ENCODE results near the gene DNAJC4. TPM values are rescaled to one million over a fixed set of nuclear protein-coding genes. Genes with fewer than 3 reads are reported as not detected.

The DNAJC4 gene
- total and polyA plus RNA-seq, 9 of the 15 experiments (the other 6 are each of a cell fraction or from before 2014, with no cell fraction given) = 4.0 to 32.6 (median 19.9) TPM

- no peak for TF ChIP-seq ZNF324 (CRISPR knock-in tag; IDR thresholded peaks at IDR 0.05)
- no peak for TF ChIP-seq ZC3H4 (CRISPR knock-in tag; IDR thresholded peaks at IDR 0.05; ENCODE audit: borderline replicate concordance)
- TF ChIP-seq POLR2H (tag; IDR thresholded peaks at IDR 0.05; ENCODE audit: low read depth) = no peak
- no peak for TF ChIP-seq ETS1 (conservative IDR thresholded peaks at IDR 0.05; ENCODE audit: control insufficient read depth, low read depth, low read length)
- TF ChIP-seq E2F5 (CRISPR knock-in tag; IDR thresholded peaks at IDR 0.05) = no peak
- no peak for TF ChIP-seq MED1 (CRISPR knock-in tag; IDR thresholded peaks at IDR 0.05; ENCODE audit: borderline replicate concordance)
- no peak for TF ChIP-seq TAF9B (IDR thresholded peaks at IDR 0.05; ENCODE audit: partially characterized antibody)
- no peak for TF ChIP-seq CEBPG (CRISPR knock-in tag; IDR thresholded peaks at IDR 0.05)
- TF ChIP-seq CEBPG (tag; conservative IDR thresholded peaks at IDR 0.05 in 1 of 2, IDR thresholded peaks at IDR 0.05 in 1 of 2) = no peak
- no peak for TF ChIP-seq EZH2 (IDR thresholded peaks at IDR 0.05; ENCODE audit: borderline replicate concordance, low read depth, low read length)
- TF ChIP-seq ATF6 (CRISPR knock-in tag; IDR thresholded peaks at IDR 0.05) = no peak
- no peak for TF ChIP-seq HES1 (IDR thresholded peaks at IDR 0.05; ENCODE audit: low read depth)
- no peak for TF ChIP-seq GMEB1 (CRISPR knock-in tag; IDR thresholded peaks at IDR 0.05)
- no peak for TF ChIP-seq CHCHD3 (CRISPR knock-in tag; IDR thresholded peaks at IDR 0.05)
- no peak for TF ChIP-seq ETS2 (tag; IDR thresholded peaks at IDR 0.05; ENCODE audit: borderline replicate concordance, poor library complexity, severe bottlenecking)
- TF ChIP-seq TAF15 (IDR thresholded peaks at IDR 0.05; ENCODE audit: low read depth, low read length) = no peak
- TF ChIP-seq SMARCA4 (IDR thresholded peaks at IDR 0.05) = no peak
- no peak for TF ChIP-seq GTF2B (IDR thresholded peaks at IDR 0.05; ENCODE audit: extremely low read depth, insufficient read length)
- no peak for TF ChIP-seq DIDO1 (tag; IDR thresholded peaks at IDR 0.05; ENCODE audit: low read depth)
- TF ChIP-seq ZNF57 (CRISPR knock-in tag; IDR thresholded peaks at IDR 0.05) = no peak
- no peak for TF ChIP-seq HMBOX1 (IDR thresholded peaks at IDR 0.05)
These were observed 25.8 kb upstream of the DNAJC4 start (continued) for GRCh38 chr11:64204464-64204989.
